Right atrium auricular region (tissue), 2 donors: Measurements from ENCODE around the gene SRPK2. TPM values are rescaled to one million over a fixed set of nuclear protein-coding genes. Genes with fewer than 3 reads are reported as not detected.

Experiments
- DNase-seq: peaks from one replicate; pipeline ENCODE4 v3.0.0-alpha.2; 2019; ENCODE audit warnings: low spot score
- H3K27ac ChIP-seq, 2 donors: fragments of 200-600 bp; sonication (generic); 1 replicate in 1 of 2; 2 replicates in 1 of 2; pipeline ENCODE4 v1.5.1; 2016 to 2019
- H3K27me3 ChIP-seq, 2 donors: fragments of 200-600 bp; sonication (generic); one replicate each; pipeline versions ENCODE4 v1.5.1 to v1.6.0; 2017 to 2019
- H3K36me3 ChIP-seq: fragments of 200-600 bp; sonication (generic); one replicate; pipeline ENCODE4 v1.5.1; 2016
- H3K4me1 ChIP-seq, 2 donors: fragments of 200-600 bp; sonication (generic); one replicate each; pipeline versions ENCODE4 v1.5.1 to v1.6.0; 2017 to 2019
- H3K4me3 ChIP-seq, 2 donors: fragments of 200-600 bp; sonication (generic); 1 replicate in 1 of 2; 2 replicates in 1 of 2; pipeline ENCODE4 v1.5.1; 2017 to 2019; ENCODE audit warnings: mild to moderate bottlenecking in 1 of 2, moderate library complexity in 1 of 2
- H3K9me3 ChIP-seq, 2 donors: fragments of 200-600 bp; sonication (generic); one replicate each; pipeline ENCODE4 v1.5.1; 2019
- total RNA-seq, 2 donors: library from RNA; depleted of rRNA; stranded (reverse); fragments of >200 nt; gene quantifications; one replicate each; pipeline ENCODE4 v1.1.0, GENCODE V29; 2016
- TF ChIP-seq, protein P1 (sequence below), 2 donors: fragments of 200-600 bp; sonication (generic); IDR thresholded peaks; one replicate each; pipeline ENCODE4 v1.5.1; 2019; ENCODE audit warnings: antibody characterized with exemption in 2 of 2

SRPK2 gene
- total RNA-seq, 2 donors from 2014 or later: 19.8 to 20.9 TPM

DNA sequence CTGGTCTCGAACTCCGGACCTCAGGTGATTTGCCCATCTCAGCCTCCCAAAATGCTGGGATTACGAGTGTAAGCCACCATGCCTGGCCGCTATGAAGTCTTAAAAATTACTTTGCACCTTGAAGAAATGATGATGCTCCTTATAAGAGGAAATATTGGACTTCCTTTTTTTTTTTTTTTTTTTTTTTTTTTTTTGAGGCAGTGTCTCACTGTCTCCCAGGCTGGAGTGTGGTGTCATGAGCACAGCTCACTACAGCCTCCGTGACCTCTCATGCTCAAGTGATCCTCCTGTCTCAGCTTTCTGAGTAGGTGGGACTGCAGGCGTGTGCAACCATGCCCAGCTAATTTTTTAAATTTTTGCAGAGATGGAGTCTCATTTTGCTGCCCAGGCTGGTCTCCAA is 309.4 kb downstream of the SRPK2 start:
- H3K27ac ChIP-seq: no peak overlapping the region
- no peaks in the 10 kb centered on the region for H3K4me1 ChIP-seq
- TF ChIP-seq, protein P1, sequence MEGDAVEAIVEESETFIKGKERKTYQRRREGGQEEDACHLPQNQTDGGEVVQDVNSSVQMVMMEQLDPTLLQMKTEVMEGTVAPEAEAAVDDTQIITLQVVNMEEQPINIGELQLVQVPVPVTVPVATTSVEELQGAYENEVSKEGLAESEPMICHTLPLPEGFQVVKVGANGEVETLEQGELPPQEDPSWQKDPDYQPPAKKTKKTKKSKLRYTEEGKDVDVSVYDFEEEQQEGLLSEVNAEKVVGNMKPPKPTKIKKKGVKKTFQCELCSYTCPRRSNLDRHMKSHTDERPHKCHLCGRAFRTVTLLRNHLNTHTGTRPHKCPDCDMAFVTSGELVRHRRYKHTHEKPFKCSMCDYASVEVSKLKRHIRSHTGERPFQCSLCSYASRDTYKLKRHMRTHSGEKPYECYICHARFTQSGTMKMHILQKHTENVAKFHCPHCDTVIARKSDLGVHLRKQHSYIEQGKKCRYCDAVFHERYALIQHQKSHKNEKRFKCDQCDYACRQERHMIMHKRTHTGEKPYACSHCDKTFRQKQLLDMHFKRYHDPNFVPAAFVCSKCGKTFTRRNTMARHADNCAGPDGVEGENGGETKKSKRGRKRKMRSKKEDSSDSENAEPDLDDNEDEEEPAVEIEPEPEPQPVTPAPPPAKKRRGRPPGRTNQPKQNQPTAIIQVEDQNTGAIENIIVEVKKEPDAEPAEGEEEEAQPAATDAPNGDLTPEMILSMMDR (IDR thresholded peaks at IDR 0.05): no peak
- H3K9me3 ChIP-seq: no peaks in the 10 kb centered on the region
- no peak overlapping the region for H3K4me3 ChIP-seq
- no peaks in the 10 kb centered on the region for H3K27me3 ChIP-seq
- no peak for DNase-seq
- H3K36me3 ChIP-seq: peaks cover 95% of the 10 kb centered on the region

DNA sequence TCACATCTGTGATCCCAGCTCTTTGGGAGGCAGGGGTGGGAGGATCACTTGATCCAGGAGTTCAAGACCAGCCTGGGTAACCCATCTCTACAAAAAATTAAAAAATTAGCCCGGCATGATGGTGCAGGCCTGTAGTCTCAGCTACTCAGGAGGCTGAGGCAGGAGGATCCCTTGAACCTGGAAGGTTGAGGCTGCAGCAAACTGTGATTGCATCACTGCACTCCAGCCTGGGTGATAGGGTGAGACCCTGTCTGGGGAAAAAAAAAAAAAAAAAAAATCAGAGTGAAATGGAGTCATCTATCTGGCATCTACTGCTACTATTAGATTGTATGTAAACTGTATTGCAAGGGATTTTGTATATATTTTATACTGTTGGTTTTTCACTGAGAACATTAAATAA is 315.6 kb downstream of the SRPK2 start:
- TF ChIP-seq, protein P1 (IDR thresholded peaks at IDR 0.05): no peak
- Histone ChIP-seq H3K4me1 (no peaks in the 10 kb centered on the region), H3K27me3 (no peaks in the 10 kb centered on the region), H3K4me3 (no peak overlapping the region), H3K27ac (no peak overlapping the region), H3K36me3 (peaks cover 76% of the 10 kb centered on the region), H3K9me3 (no peaks in the 10 kb centered on the region)
- no peak for DNase-seq

DNA sequence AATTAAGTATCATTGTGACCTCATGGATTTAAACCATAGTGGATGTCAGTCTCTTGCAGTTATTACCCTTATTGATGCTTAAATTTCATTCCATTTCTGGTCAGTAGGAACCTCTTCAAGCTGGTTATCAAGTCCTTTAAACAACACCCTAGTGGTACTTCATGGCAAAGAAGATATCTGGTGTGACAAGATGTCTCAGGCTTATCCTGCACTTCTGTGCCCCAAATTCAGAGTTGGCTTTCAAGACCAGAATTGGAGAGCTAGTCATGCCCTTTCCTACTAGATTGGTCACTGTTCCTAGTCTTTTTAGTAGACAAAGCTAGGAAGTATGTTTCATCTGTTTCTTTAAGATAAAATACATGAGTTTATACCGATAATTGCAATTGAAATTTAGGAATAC is 319.8 kb downstream of the SRPK2 start:
- H3K4me3 ChIP-seq: no peak overlapping the region
- H3K27me3 ChIP-seq: no peaks in the 10 kb centered on the region
- H3K9me3 ChIP-seq: no peaks in the 10 kb centered on the region
- TF ChIP-seq, protein P1 (IDR thresholded peaks at IDR 0.05): no peak
- no peak for DNase-seq
- no peak overlapping the region for H3K27ac ChIP-seq
- H3K36me3 ChIP-seq: peaks cover 43% of the 10 kb centered on the region
- no peaks in the 10 kb centered on the region for H3K4me1 ChIP-seq

DNA sequence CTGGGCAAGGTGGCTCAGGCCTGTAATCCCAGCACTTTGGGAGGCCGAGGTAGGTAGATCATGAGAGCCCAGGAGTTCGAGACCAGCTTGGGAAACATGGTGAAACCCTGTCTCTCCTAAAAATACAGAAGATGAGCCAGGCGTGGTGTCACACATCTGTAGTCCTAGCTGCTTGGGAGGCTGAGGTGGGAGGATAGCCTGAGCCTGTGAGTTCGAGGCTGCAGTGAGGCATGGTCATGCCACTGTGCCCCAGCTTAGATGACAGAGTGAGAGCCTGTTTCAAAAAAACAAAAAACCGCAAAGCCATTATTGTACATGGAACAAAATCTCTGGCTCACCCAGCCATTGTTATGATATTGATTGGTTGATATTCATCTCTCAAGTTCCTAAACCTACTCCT is 321.0 kb downstream of the SRPK2 start:
- Histone ChIP-seq H3K36me3 (peaks cover 51% of the 10 kb centered on the region), H3K4me1 (no peaks in the 10 kb centered on the region)
- TF ChIP-seq, protein P1 (IDR thresholded peaks at IDR 0.05): no peak

More for the DNA sequence above, 321.0 kb downstream of the SRPK2 start:
- Histone ChIP-seq H3K27me3 (no peaks in the 10 kb centered on the region), H3K9me3 (no peaks in the 10 kb centered on the region), H3K4me3 (no peak overlapping the region), H3K27ac (no peak overlapping the region)
- no peak for DNase-seq

Other genes with a start within 250 kb of the SRPK2 start
- gene PUS7, start 133.3 kb upstream of the SRPK2 start, total RNA-seq: 1 to 10 TPM; 4.3 to 7.8 TPM
- gene RINT1, start 143.3 kb upstream of the SRPK2 start, total RNA-seq: 10 to 100 TPM; 11.6 to 11.9 TPM
- not detected for gene EFCAB10, start 192.6 kb upstream of the SRPK2 start, total RNA-seq